Psoas muscle (tissue), 8 donors: ENCODE results near the gene IL10. TPM values are rescaled to one million over a fixed set of nuclear protein-coding genes. Genes with fewer than 3 reads are reported as not detected.

Source experiments
- ATAC-seq, 4 donors: fragments of 200-7000 bp; cut with Tn5 transposase; one replicate each; pipeline ENCODE4 v1.9.1; 2020; ENCODE audit warnings: moderate library complexity in 3 of 4, mild to moderate bottlenecking in 2 of 4
- DNase-seq, 2 donors: peaks; one replicate each; pipeline ENCODE4 v3.0.0-alpha.2; 2020
- H3K27ac ChIP-seq: fragments of 200-600 bp; one replicate; pipeline ENCODE4 v1.8.0; 2022
- H3K27me3 ChIP-seq, 3 donors: fragments of 200-600 bp in 1 of 3; one replicate each; pipeline versions ENCODE4 v1.6.1 to v1.8.0; 2013 to 2022; ENCODE audit warnings: low read length in 2 of 3, mild to moderate bottlenecking in 2 of 3, moderate library complexity in 1 of 3; ENCODE audit not compliant: insufficient read depth in 3 of 3
- H3K36me3 ChIP-seq, 2 donors: fragments of 200-600 bp in 1 of 2; one replicate each; pipeline versions ENCODE4 v1.6.1 to v1.8.0; 2013 to 2022; ENCODE audit warnings: low read depth in 1 of 2, mild to moderate bottlenecking in 1 of 2, moderate library complexity in 1 of 2; ENCODE audit not compliant: insufficient read depth in 1 of 2
- H3K4me1 ChIP-seq: fragments of 200-600 bp; one replicate; pipeline ENCODE4 v1.8.0; 2022
- H3K4me3 ChIP-seq: fragments of 200-600 bp; one replicate; pipeline ENCODE4 v1.8.0; 2022; ENCODE audit warnings: mild to moderate bottlenecking
- H3K9me3 ChIP-seq: fragments of 200-600 bp; one replicate; pipeline ENCODE4 v1.8.0; 2022
- CTCF ChIP-seq: fragments of 200-600 bp; IDR thresholded peaks from one replicate; pipeline ENCODE4 v1.8.0; 2022; ENCODE audit warnings: antibody characterized with exemption
- WGBS, 3 donors: extraction: QIAGEN DNeasy Blood & Tissue Kit; methylation state at CpG; one replicate each; pipeline versions ENCODE4 v1.1.6 to v1.1.7; 2013; 5-methylcytosine and 5-hydroxymethylcytosine counted together
- intact Hi-C, 2 donors: fragments of 100-400 bp; cut with DNase I; formaldehyde crosslinking; loops; one replicate each; pipeline versions ENCODE4 v1.11.0 to v1.14.2; 2022
- polyA plus RNA-seq, 3 donors: library from polyadenylated mRNA; stranded (reverse); fragments of 200-250 nt; gene quantifications; one replicate each; pipeline ENCODE4 v1.2.3, GENCODE V29; 2013
- total RNA-seq, 4 donors: library from RNA; stranded (reverse); fragmentation: NEBNext Ultra II Directional in 2 of 4; extraction: Animal tissue kit (Norgen Biotek cat#: 25700) in 2 of 4; gene quantifications; one replicate each; pipeline versions ENCODE4 v1.2.1 to v1.2.4, GENCODE V29; 2021 to 2023
- donor health status: healthy with polysubstance abuse.
- donor health status: DM: no; HTN: no; CAD: no; lungs with moderate emphysema.
- donor health status: Bipolar disorder and iron deficiency.
- donor health status: healthy.
- donor health status: DM: yes; HTN: yes; CAD: no.
- donor health status: DM: no; HTN: no; CAD: no.
- donor health status: DM: no; HTN: no; CAD: no.
- donor health status: DM: yes; HTN: yes; CAD: no.

The IL10 gene
- total and polyA plus RNA-seq, 7 donors = 0.20 to 0.82 (median 0.38) TPM; not detected in 1

GRCh38 chr1:206812471-206812870 is 40.2 kb upstream of the IL10 start:
- Histone ChIP-seq H3K27ac (no peak overlapping the region), H3K27me3 (no peaks in the 10 kb centered on the region), H3K4me1 (no peaks in the 10 kb centered on the region), H3K4me3 (no peak overlapping the region), H3K9me3 (no peaks in the 10 kb centered on the region), H3K36me3 (no peaks in the 10 kb centered on the region)
- TF ChIP-seq CTCF = no peak
- DNase-seq (no peak), ATAC-seq (no peak)
- WGBS, 3 donors = 80 to 83% (median 80%) methylated on average over 2 of the region's 2 CpGs
- intact Hi-C loops = no loop called here

- no peaks in the 10 kb centered on the region for H3K36me3 ChIP-seq
- no peaks in the 10 kb centered on the region for H3K27me3 ChIP-seq
- H3K9me3 ChIP-seq = no peaks in the 10 kb centered on the region
- DNase-seq = no peak
- peak; percentile 15 for TF ChIP-seq CTCF
- no peak overlapping the region for H3K4me3 ChIP-seq
- WGBS, 3 donors = 74 to 81% (median 77%) methylated on average over 4 of the region's 4 CpGs
- no peaks in the 10 kb centered on the region for H3K4me1 ChIP-seq
- peak in 2 of 4 donors; percentile 56 to 67 for ATAC-seq
- no peak overlapping the region for H3K27ac ChIP-seq
- intact Hi-C loops = loop anchor here (5.0 kb wide), 3 partner anchors 82 to 177 kb away; no protein-coding TSS in a partner anchor
Observed at GRCh38 chr1:206809504-206810084, 37.3 kb upstream of the IL10 start.

- TF ChIP-seq CTCF = peak; percentile 51
- intact Hi-C loops = loop anchor here (5.0 kb wide), 3 partner anchors 81 to 176 kb away; no protein-coding TSS in a partner anchor
- ATAC-seq = peak; percentile 49 to 86 (median 76)
- no peaks in the 10 kb centered on the region for H3K9me3 ChIP-seq
- no peak overlapping the region for H3K27ac ChIP-seq
- H3K36me3 ChIP-seq = no peaks in the 10 kb centered on the region
- no peaks in the 10 kb centered on the region for H3K27me3 ChIP-seq
- H3K4me3 ChIP-seq = no peak overlapping the region
- 55 to 77% (median 72%) methylated on average over 2 of the region's 2 CpGs for WGBS, 3 donors
- no peak for DNase-seq
- no peaks in the 10 kb centered on the region for H3K4me1 ChIP-seq
Observed at GRCh38 chr1:206808615-206809014, 36.3 kb upstream of the IL10 start.

GRCh38 chr1:206805357-206805756 is 33.1 kb upstream of the IL10 start:
- Histone ChIP-seq H3K27me3 (no peaks in the 10 kb centered on the region), H3K4me3 (no peak overlapping the region), H3K4me1 (no peaks in the 10 kb centered on the region), H3K36me3 (no peaks in the 10 kb centered on the region), H3K9me3 (no peaks in the 10 kb centered on the region), H3K27ac (no peak overlapping the region)
- intact Hi-C loops = loop anchor here (5.0 kb wide), 3 partner anchors 78 to 173 kb away; no protein-coding TSS in a partner anchor
- ATAC-seq (no peak), DNase-seq (no peak)
- TF ChIP-seq CTCF = no peak
- 86 to 95% (median 89%) methylated on average over 1 of the region's 1 CpG for WGBS, 3 donors
